CD4-positive, alpha-beta T cell treated with Interleukin-6 at 100 ng/mL for 8 hours (primary cell): ENCODE data around the gene CASZ1.

Experiments
- DNase-seq: peaks from one replicate; pipeline ENCODE4 v3.0.0-alpha.2; 2020; ENCODE audit warnings: mixed read lengths, low spot score

CASZ1 gene

GRCh38 chr1:10824821-10825540 lies 28.5 kb upstream of the CASZ1 start:
- DNase-seq, result no peak

- DNase-seq, result no peak
Observed at GRCh38 chr1:10823000-10823401, 26.6 kb upstream of the CASZ1 start.

- no peak for DNase-seq
Observed at GRCh38 chr1:10821388-10821787, 24.9 kb upstream of the CASZ1 start.

GRCh38 chr1:10820422-10820821 lies 24.0 kb upstream of the CASZ1 start:
- no peak for DNase-seq

GRCh38 chr1:10819198-10819901 lies 22.9 kb upstream of the CASZ1 start:
- DNase-seq, result no peak

- no peak for DNase-seq
Observed at GRCh38 chr1:10818262-10819197, 22.1 kb upstream of the CASZ1 start.

- no peak for DNase-seq
Observed at GRCh38 chr1:10816743-10817369, 20.4 kb upstream of the CASZ1 start.

GRCh38 chr1:10816233-10816632 lies 19.8 kb upstream of the CASZ1 start:
- no peak for DNase-seq

- DNase-seq, result no peak
Observed at GRCh38 chr1:10815858-10816195, 19.4 kb upstream of the CASZ1 start.

- DNase-seq, result no peak
Observed at GRCh38 chr1:10814976-10815857, 18.8 kb upstream of the CASZ1 start.

GRCh38 chr1:10814312-10814711 lies 17.9 kb upstream of the CASZ1 start:
- no peak for DNase-seq

- DNase-seq, result no peak
Observed at GRCh38 chr1:10813799-10814198, 17.4 kb upstream of the CASZ1 start.

GRCh38 chr1:10812387-10812915 lies 16.0 kb upstream of the CASZ1 start:
- DNase-seq, result no peak

- no peak for DNase-seq
Observed at GRCh38 chr1:10808441-10808840, 12.0 kb upstream of the CASZ1 start.

GRCh38 chr1:10806966-10807365 lies 10.5 kb upstream of the CASZ1 start:
- no peak for DNase-seq

- DNase-seq, result no peak
Observed at GRCh38 chr1:10803971-10804820, 7.8 kb upstream of the CASZ1 start.

GRCh38 chr1:10802944-10803715 lies 6.7 kb upstream of the CASZ1 start:
- DNase-seq, result no peak

- DNase-seq, result no peak
Observed at GRCh38 chr1:10800778-10801177, 4.3 kb upstream of the CASZ1 start.

- DNase-seq, result no peak
Observed at GRCh38 chr1:10799726-10800125, 3.3 kb upstream of the CASZ1 start.
